Endothelial cell of umbilical vein (primary cell): Measurements from ENCODE around the gene ARL8A. TPM values are rescaled to one million over a fixed set of nuclear protein-coding genes. Genes with fewer than 3 reads are reported as not detected.

Experiments used
- BruUV-seq: library from RNA; stranded (reverse); fragments of 400-500 nt; replicated peaks from 2 replicates; lab custom pipeline; 2021; lab: Mats Ljungman, UMichigan
- CTCF ChIA-PET: fragments of 300-600, 350-600 bp; sonication (Branson Sonifier 250); formaldehyde crosslinking; loops from one replicate; lab custom pipeline; 2021; ENCODE audit warnings: antibody characterized with exemption, inconsistent platforms; lab: Charles Lee
- POLR2A ChIA-PET: fragments of 300-600, 350-600 bp; sonication (Branson Sonifier 250); formaldehyde crosslinking; loops from one replicate; lab custom pipeline; 2021; ENCODE audit warnings: antibody characterized with exemption, inconsistent platforms; lab: Charles Lee
- DNase-seq: peaks from one replicate; pipeline ENCODE4 v3.0.0-alpha.2; 2011; ENCODE audit warnings: low read depth, low spot score
- FAIRE-seq: peaks from 2 replicates; lab custom pipeline; 2011; peaks lifted over from hg19 to GRCh38; lab: Jason Lieb, UNC
- H2AFZ ChIP-seq: 2 replicates; pipeline ENCODE4 v1.6.0; 2012; ENCODE audit warnings: low read depth, low read length, control low read depth, inconsistent platforms
- H3K27ac ChIP-seq: 2 replicates; pipeline ENCODE4 v1.5.1; 2011; ENCODE audit warnings: low read depth, mild to moderate bottlenecking, control low read depth, low read length, moderate library complexity; ENCODE audit not compliant: insufficient read depth
- H3K27me3 ChIP-seq, 2 experiments: 2 replicates each; pipeline versions ENCODE4 v1.6.0 to v1.6.1; 2011; ENCODE audit warnings: low read length in 2 of 2, mixed read lengths in 1 of 2; ENCODE audit not compliant: control insufficient read depth in 2 of 2, insufficient read depth in 2 of 2
- H3K36me3 ChIP-seq, 2 experiments: 2 replicates in 1 of 2; 3 replicates in 1 of 2; pipeline ENCODE4 v1.5.1; 2011; ENCODE audit warnings: low read length in 2 of 2, mild to moderate bottlenecking in 1 of 2, moderate library complexity in 1 of 2; ENCODE audit not compliant: control insufficient read depth in 2 of 2, insufficient read depth in 2 of 2; ENCODE audit errors: extremely low read depth in 1 of 2
- H3K4me1 ChIP-seq: 3 replicates; pipeline ENCODE4 v1.5.1; 2011; ENCODE audit warnings: mild to moderate bottlenecking, low read length; ENCODE audit not compliant: control insufficient read depth, insufficient read depth; ENCODE audit errors: extremely low read depth
- H3K4me2 ChIP-seq: 2 replicates; pipeline ENCODE4 v1.6.1; 2011; ENCODE audit warnings: low read length, control low read depth, mixed read lengths; ENCODE audit not compliant: insufficient read depth
- H3K4me3 ChIP-seq, 3 experiments: fragments of 200-600 bp in 1 of 3; sonication (generic), shearing (Covaris generic) in 1 of 3; replicated peaks in 1 of 3; 2 replicates each; pipeline ENCODE4 v1.5.1; 2011 to 2016; ENCODE audit warnings: control low read depth in 3 of 3, low read length in 3 of 3, mild to moderate bottlenecking in 2 of 3, inconsistent platforms in 1 of 3, low read depth in 1 of 3, moderate library complexity in 1 of 3; ENCODE audit not compliant: insufficient read depth in 1 of 3
- H3K79me2 ChIP-seq: 2 replicates; pipeline ENCODE4 v1.6.0; 2012; ENCODE audit warnings: low read length, inconsistent platforms; ENCODE audit not compliant: control insufficient read depth, insufficient read depth
- H3K9ac ChIP-seq: replicated peaks from 2 replicates; pipeline ENCODE3; 2011; ENCODE audit warnings: low read length, control low read depth; ENCODE audit not compliant: insufficient read depth; ENCODE audit errors: extremely low read depth
- H3K9me1 ChIP-seq: replicated peaks from 3 replicates; pipeline ENCODE4 v1.6.0; 2011; ENCODE audit warnings: mild to moderate bottlenecking, low read length; ENCODE audit not compliant: control insufficient read depth, insufficient read depth; ENCODE audit errors: extremely low read depth
- H3K9me3 ChIP-seq: replicated peaks from 2 replicates; pipeline ENCODE4 v1.5.1; 2012; ENCODE audit warnings: low read length, inconsistent platforms; ENCODE audit not compliant: control insufficient read depth, insufficient read depth
- H4K20me1 ChIP-seq: replicated peaks from 2 replicates; pipeline ENCODE3; 2011; ENCODE audit warnings: mild to moderate bottlenecking, low read length; ENCODE audit not compliant: control insufficient read depth, insufficient read depth; ENCODE audit errors: extremely low read depth
- EZH2 ChIP-seq: IDR thresholded peaks from 2 replicates; pipeline ENCODE4 v1.6.1; 2012; ENCODE audit warnings: borderline replicate concordance, low read depth, mild to moderate bottlenecking, moderate library complexity, low read length, inconsistent platforms; ENCODE audit not compliant: severe bottlenecking
- MAX ChIP-seq: IDR thresholded peaks from 2 replicates; pipeline ENCODE4 v1.6.1; 2011; ENCODE audit not compliant: insufficient read depth, insufficient read length
- POLR2A ChIP-seq: IDR thresholded peaks from 2 replicates; pipeline ENCODE4 v1.6.1; 2012; ENCODE audit warnings: low read depth, mild to moderate bottlenecking, control low read depth, low read length
- POLR2AphosphoS5 ChIP-seq: IDR thresholded peaks from 2 replicates; pipeline ENCODE4 v1.6.1; 2012; ENCODE audit warnings: low read depth, mild to moderate bottlenecking, control low read depth, low read length, moderate library complexity; ENCODE audit not compliant: insufficient read depth
- dilution Hi-C: fragments of 300-500 bp; cut with MboI; formaldehyde crosslinking; loops from one replicate; pipeline ENCODE4 v1.15.0; 2019; ENCODE audit warnings: low sequenced_read_pairs; ENCODE audit not compliant: extremely low pct_ligation_motif_present
- intact Hi-C: fragments of 100-400 bp; cut with micrococcal nuclease; formaldehyde crosslinking; loops from one replicate; pipeline ENCODE4 v1.10.0; 2022
- polyA plus RNA-seq, 4 experiments: library from polyadenylated mRNA; depleted of rRNA in 3 of 4; stranded (reverse) in 3 of 4; unstranded in 1 of 4; fragments of >200 nt; gene quantifications; 2 replicates each; pipeline versions ENCODE4 v1.2.1 to v1.2.3, GENCODE V29; 2011 to 2012; ENCODE audit warnings: missing spikeins in 1 of 4
- total RNA-seq: library from RNA; stranded (reverse); gene quantifications from 2 replicates; pipeline ENCODE4 v1.2.3, GENCODE V29; 2021

ARL8A gene
- total and polyA plus RNA-seq, 2 donors (not counting 3 experiments of a cell fraction or from before 2014, with no cell fraction given): 54.3 to 69.5 TPM

GRCh38 chr1:202130297-202130721, 14.2 kb downstream of the ARL8A start:
- ChIA-PET POLR2A (no interaction called here), CTCF (interaction anchor here (1.4 to 4.5 kb wide), 2 partner anchors 10 to 130 kb away, joined by 3 to 19 read pairs; no protein-coding TSS in a partner anchor)
- Histone ChIP-seq H3K4me1 (no peaks in the 10 kb centered on the region), H4K20me1 (no peaks in the 10 kb centered on the region), H3K27ac (no peak overlapping the region), H3K4me2 (no peak overlapping the region), H3K36me3 (peaks cover 9 to 20% of the 10 kb centered on the region in 2 experiments), H2AFZ (no peak overlapping the region), H3K9me3 (no peaks in the 10 kb centered on the region), H3K9ac (no peak overlapping the region), H3K4me3 (no peak overlapping the region), H3K9me1 (no peaks in the 10 kb centered on the region), H3K79me2 (no peaks in the 10 kb centered on the region), H3K27me3 (peaks cover 0 to 6% of the 10 kb centered on the region in 2 experiments)
- dilution Hi-C loops (no loop called here), intact Hi-C loops (no loop called here)
- no TSS peak for BruUV-seq
- DNase-seq (no peak), FAIRE-seq (no peak)
- TF ChIP-seq EZH2: no peak
- peak; percentile 12 for TF ChIP-seq POLR2A

- TF ChIP-seq MAX: no peak
- TF ChIP-seq POLR2A: no peak
- TF ChIP-seq POLR2AphosphoS5: peak; percentile 10
- H3K4me3 ChIP-seq: no peak overlapping the region
- ChIA-PET POLR2A (no interaction called here), CTCF (interaction anchor here (1.2 to 4.5 kb wide), 3 partner anchors 10 to 590 kb away, joined by 3 to 19 read pairs (median 4); no protein-coding TSS in a partner anchor)
- intact Hi-C loops (no loop called here), dilution Hi-C loops (no loop called here)
- H3K27me3 ChIP-seq: peaks cover 0 to 7% of the 10 kb centered on the region in 2 experiments
- DNase-seq (no peak), FAIRE-seq (no peak)
- H3K9me3 ChIP-seq: no peaks in the 10 kb centered on the region
- no peaks in the 10 kb centered on the region for H4K20me1 ChIP-seq
- H3K27ac ChIP-seq: no peak overlapping the region
- H3K36me3 ChIP-seq: peaks cover 9 to 16% of the 10 kb centered on the region in 2 experiments
- BruUV-seq: no TSS peak
- no peak overlapping the region for H2AFZ ChIP-seq
- H3K9me1 ChIP-seq: no peaks in the 10 kb centered on the region
- no peaks in the 10 kb centered on the region for H3K79me2 ChIP-seq
- no peaks in the 10 kb centered on the region for H3K4me1 ChIP-seq
- no peak overlapping the region for H3K4me2 ChIP-seq
- H3K9ac ChIP-seq: no peak overlapping the region
Observed at GRCh38 chr1:202129453-202130296, 14.9 kb downstream of the ARL8A start.
